CD4-positive, alpha-beta T cell (primary cell): ENCODE data around the gene MILR1. TPM values are rescaled to one million over a fixed set of nuclear protein-coding genes. Genes with fewer than 3 reads are reported as not detected.

Source experiments
- ATAC-seq: fragments of 200-7000 bp; cut with Tn5 transposase; one replicate; pipeline ENCODE4 v1.10.0; 2022; ENCODE audit warnings: mild to moderate bottlenecking; ENCODE audit not compliant: poor library complexity
- CTCF ChIA-PET: fragments of 350-600 bp; sonication (Branson Sonifier 250); formaldehyde crosslinking; loops from one replicate; lab custom pipeline; 2021; ENCODE audit warnings: antibody characterized with exemption, inconsistent platforms; lab: Charles Lee
- POLR2A ChIA-PET: fragments of 350-600 bp; sonication (Branson Sonifier 250); formaldehyde crosslinking; loops from one replicate; lab custom pipeline; 2021; ENCODE audit warnings: antibody characterized with exemption, inconsistent platforms; lab: Charles Lee
- DNase-seq, 14 experiments: peaks; one replicate each; pipeline ENCODE4 v3.0.0-alpha.2; 2013 to 2020; ENCODE audit warnings: mixed read lengths in 2 of 14
- H3K27ac ChIP-seq, 2 donors: one replicate each; pipeline versions ENCODE4 v1.5.1 to v1.7.0; 2013; ENCODE audit warnings: low read length in 2 of 2, low read depth in 1 of 2, mild to moderate bottlenecking in 1 of 2
- H3K27me3 ChIP-seq, 2 experiments: 1 replicate in 1 of 2; 2 replicates in 1 of 2; pipeline versions ENCODE4 v1.6.1 to v1.7.0; 2013; ENCODE audit warnings: low read length in 2 of 2, control low read depth in 1 of 2, mild to moderate bottlenecking in 1 of 2, moderate library complexity in 1 of 2; ENCODE audit not compliant: insufficient read depth in 2 of 2, control insufficient read depth in 1 of 2
- H3K36me3 ChIP-seq: one replicate; pipeline ENCODE4 v1.6.1; 2013; ENCODE audit warnings: low read length, control low read depth; ENCODE audit not compliant: insufficient read depth
- H3K4me1 ChIP-seq: one replicate; pipeline ENCODE4 v1.6.1; 2013; ENCODE audit warnings: low read length, control low read depth; ENCODE audit not compliant: insufficient read depth
- H3K4me3 ChIP-seq: one replicate; pipeline ENCODE4 v1.5.1; 2013; ENCODE audit warnings: mild to moderate bottlenecking, low read length, moderate library complexity
- H3K9me3 ChIP-seq, 2 experiments: 1 replicate in 1 of 2; 2 replicates in 1 of 2; pipeline versions ENCODE4 v1.6.1 to v1.7.0; 2013; ENCODE audit warnings: low read length in 2 of 2, mild to moderate bottlenecking in 2 of 2, control low read depth in 1 of 2, moderate library complexity in 1 of 2; ENCODE audit not compliant: control insufficient read depth in 1 of 2, insufficient read depth in 1 of 2
- H3K27ac Mint-ChIP-seq: one replicate; pipeline ENCODE4 v1.8.0; 2020; ENCODE audit warnings: mixed read lengths
- H3K27me3 Mint-ChIP-seq: one replicate; pipeline ENCODE4 v1.8.0; 2021; ENCODE audit warnings: mixed read lengths
- H3K36me3 Mint-ChIP-seq: one replicate; pipeline ENCODE4 v1.8.0; 2021; ENCODE audit warnings: low read depth, mixed read lengths
- H3K4me1 Mint-ChIP-seq: one replicate; pipeline ENCODE4 v1.8.0; 2021; ENCODE audit warnings: low read depth, mixed read lengths
- H3K4me3 Mint-ChIP-seq: one replicate; pipeline ENCODE4 v1.8.0; 2020; ENCODE audit warnings: mild to moderate bottlenecking, mixed read lengths
- H3K9me3 Mint-ChIP-seq: one replicate; pipeline ENCODE4 v1.8.0; 2020; ENCODE audit warnings: mixed read lengths
- intact Hi-C, 2 experiments: fragments of 100-400 bp; cut with DNase I in 1 of 2; cut with micrococcal nuclease in 1 of 2; formaldehyde crosslinking; loops; one replicate each; pipeline versions ENCODE4 v1.15.1 to v1.9.0; 2023 to 2025; cut with DNase I, micrococcal nuclease
- total RNA-seq, 174 experiments: library from RNA in 2 of 174; stranded (reverse) in 2 of 174; gene quantifications; one replicate each; pipeline ENCODE4 v1.2.3 and lab custom pipeline; 2021 to 2026
- TF ChIP-seq, protein P1 (sequence below): fragments of 200-600 bp; IDR thresholded peaks from one replicate; pipeline ENCODE4 v1.8.0; 2022; ENCODE audit warnings: antibody characterized with exemption, mild to moderate bottlenecking

The MILR1 gene
- total RNA-seq, 2 experiments from 2014 or later = 0.30 TPM; not detected in 1

DNA sequence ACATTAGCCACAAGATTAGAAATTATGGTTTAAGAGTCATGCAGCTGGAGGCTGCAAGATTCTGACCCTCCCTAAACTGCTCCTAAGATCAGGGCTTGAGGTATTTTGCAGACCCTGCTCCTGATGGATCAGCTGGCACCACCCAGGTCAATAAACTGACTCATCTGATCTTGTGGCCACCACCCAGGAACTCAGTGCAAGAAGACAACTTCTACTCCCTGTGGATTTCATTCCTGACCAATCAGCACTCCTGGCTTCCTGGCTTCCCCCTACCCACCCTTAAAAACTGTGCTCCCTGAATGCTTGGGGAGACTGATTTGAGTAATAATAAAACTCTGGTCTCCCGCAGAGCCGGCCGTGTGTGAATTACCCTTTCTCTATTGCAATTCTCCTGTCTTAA lies 25.0 kb upstream of the MILR1 start:
- no peak overlapping the region for H3K4me3 Mint-ChIP-seq
- ATAC-seq = no peak
- TF ChIP-seq, protein P1, sequence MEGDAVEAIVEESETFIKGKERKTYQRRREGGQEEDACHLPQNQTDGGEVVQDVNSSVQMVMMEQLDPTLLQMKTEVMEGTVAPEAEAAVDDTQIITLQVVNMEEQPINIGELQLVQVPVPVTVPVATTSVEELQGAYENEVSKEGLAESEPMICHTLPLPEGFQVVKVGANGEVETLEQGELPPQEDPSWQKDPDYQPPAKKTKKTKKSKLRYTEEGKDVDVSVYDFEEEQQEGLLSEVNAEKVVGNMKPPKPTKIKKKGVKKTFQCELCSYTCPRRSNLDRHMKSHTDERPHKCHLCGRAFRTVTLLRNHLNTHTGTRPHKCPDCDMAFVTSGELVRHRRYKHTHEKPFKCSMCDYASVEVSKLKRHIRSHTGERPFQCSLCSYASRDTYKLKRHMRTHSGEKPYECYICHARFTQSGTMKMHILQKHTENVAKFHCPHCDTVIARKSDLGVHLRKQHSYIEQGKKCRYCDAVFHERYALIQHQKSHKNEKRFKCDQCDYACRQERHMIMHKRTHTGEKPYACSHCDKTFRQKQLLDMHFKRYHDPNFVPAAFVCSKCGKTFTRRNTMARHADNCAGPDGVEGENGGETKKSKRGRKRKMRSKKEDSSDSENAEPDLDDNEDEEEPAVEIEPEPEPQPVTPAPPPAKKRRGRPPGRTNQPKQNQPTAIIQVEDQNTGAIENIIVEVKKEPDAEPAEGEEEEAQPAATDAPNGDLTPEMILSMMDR = no peak

DNA sequence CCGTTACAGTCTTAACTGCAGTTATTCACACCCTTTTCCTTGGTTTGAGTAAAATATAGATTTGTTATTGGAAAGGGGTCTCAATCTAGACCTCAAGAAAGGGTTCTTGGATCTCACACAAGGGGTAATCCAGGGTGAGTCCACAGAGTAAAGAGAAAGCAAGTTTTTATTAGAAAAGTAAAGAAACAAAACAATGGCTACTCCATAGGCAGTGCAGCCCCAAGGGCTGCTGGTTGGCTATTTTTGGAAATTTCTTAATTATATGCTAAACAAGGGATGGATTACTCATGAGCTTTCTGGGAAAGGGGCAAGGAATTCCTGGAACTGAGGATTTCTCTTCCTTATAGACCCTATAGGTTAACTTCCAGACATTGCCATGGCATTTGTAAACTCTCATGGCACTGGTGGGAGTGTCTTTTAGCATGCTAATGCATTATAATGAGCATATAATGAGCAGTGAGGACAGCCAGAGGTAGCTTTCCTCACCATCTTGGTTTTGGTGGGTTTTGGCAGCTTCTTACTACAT lies 24.5 kb upstream of the MILR1 start:
- no peak for ATAC-seq
- no peak for DNase-seq
- ChIA-PET POLR2A (interaction anchor here (0.6 kb wide), 1 partner anchor 381 kb away, joined by 3 read pairs; no protein-coding TSS in a partner anchor), CTCF (interaction anchor here (1.3 kb wide), 1 partner anchor 67 kb away, joined by 3 read pairs; no protein-coding TSS in a partner anchor)
- Histone ChIP-seq H3K27ac (no peak overlapping the region), H3K4me3 (no peak overlapping the region), H3K4me1 (no peaks in the 10 kb centered on the region), H3K27me3 (no peaks in the 10 kb centered on the region), H3K36me3 (no peaks in the 10 kb centered on the region), H3K9me3 (no peaks in the 10 kb centered on the region)
- intact Hi-C loops = no loop called here
- Mint-ChIP-seq H3K36me3 (no peaks in the 10 kb centered on the region), H3K4me3 (no peak overlapping the region), H3K27ac (no peak overlapping the region), H3K4me1 (peaks cover 5% of the 10 kb centered on the region), H3K27me3 (no peaks in the 10 kb centered on the region), H3K9me3 (no peaks in the 10 kb centered on the region)
- TF ChIP-seq, protein P1 = no peak

More for the DNA sequence above, 25.0 kb upstream of the MILR1 start:
- no peaks in the 10 kb centered on the region for H3K9me3 ChIP-seq
- intact Hi-C loops = no loop called here
- ChIA-PET POLR2A (no interaction called here), CTCF (interaction anchor here (1.3 kb wide), 1 partner anchor 67 kb away, joined by 3 read pairs; no protein-coding TSS in a partner anchor)
- Mint-ChIP-seq H3K4me1 (peaks cover 5% of the 10 kb centered on the region), H3K36me3 (no peaks in the 10 kb centered on the region), H3K27ac (no peak overlapping the region), H3K27me3 (no peaks in the 10 kb centered on the region), H3K9me3 (no peaks in the 10 kb centered on the region)
- H3K4me1 ChIP-seq = peaks cover 1% of the 10 kb centered on the region
- no peak overlapping the region for H3K27ac ChIP-seq
- H3K36me3 ChIP-seq = no peaks in the 10 kb centered on the region
- DNase-seq = no peak
- no peaks in the 10 kb centered on the region for H3K27me3 ChIP-seq
- H3K4me3 ChIP-seq = no peak overlapping the region

DNA sequence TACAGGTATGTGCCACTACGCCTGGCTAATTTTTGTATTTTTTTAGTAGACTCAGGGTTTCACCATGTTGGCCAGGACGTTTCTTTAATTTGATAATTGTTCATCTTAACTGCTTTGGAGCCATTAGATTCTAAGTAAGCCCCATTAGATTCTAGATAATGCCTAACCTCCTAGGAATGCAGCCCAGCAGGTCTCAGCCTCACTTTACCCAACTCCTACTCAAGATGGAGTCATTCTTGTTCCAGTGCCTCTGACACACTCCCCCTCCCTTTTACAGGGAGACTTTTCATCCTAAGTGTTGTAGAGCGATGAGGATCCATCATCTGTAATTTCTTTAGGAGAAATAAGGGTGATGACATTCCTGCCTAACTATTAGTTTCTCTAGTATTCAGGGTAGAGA lies 23.7 kb upstream of the MILR1 start:
- Mint-ChIP-seq H3K4me1 (peaks cover 2% of the 10 kb centered on the region), H3K36me3 (no peaks in the 10 kb centered on the region), H3K27ac (no peak overlapping the region), H3K4me3 (no peak overlapping the region), H3K27me3 (no peaks in the 10 kb centered on the region), H3K9me3 (no peaks in the 10 kb centered on the region)
- ChIA-PET POLR2A (no interaction called here), CTCF (interaction anchor here (0.7 kb wide), 1 partner anchor 36 kb away, joined by 3 read pairs; no protein-coding TSS in a partner anchor)
- intact Hi-C loops = no loop called here
- no peaks in the 10 kb centered on the region for H3K36me3 ChIP-seq
- no peak overlapping the region for H3K4me3 ChIP-seq
- no peaks in the 10 kb centered on the region for H3K27me3 ChIP-seq
- no peaks in the 10 kb centered on the region for H3K4me1 ChIP-seq
- no peak for ATAC-seq
- no peak for DNase-seq
- H3K9me3 ChIP-seq = no peaks in the 10 kb centered on the region
- H3K27ac ChIP-seq = no peak overlapping the region
- TF ChIP-seq, protein P1 = no peak
